Stimulated activated CD4-positive, alpha-beta T cell treated with anti-CD3 and anti-CD28 coated beads, Interleukin-2, amount 100 ng/mL, for 24 hours (primary cell): ENCODE data around the gene UNKL.

Source experiments
- DNase-seq, 2 donors: peaks; one replicate each; pipeline ENCODE4 v3.0.0-alpha.2; 2020

UNKL gene

DNA sequence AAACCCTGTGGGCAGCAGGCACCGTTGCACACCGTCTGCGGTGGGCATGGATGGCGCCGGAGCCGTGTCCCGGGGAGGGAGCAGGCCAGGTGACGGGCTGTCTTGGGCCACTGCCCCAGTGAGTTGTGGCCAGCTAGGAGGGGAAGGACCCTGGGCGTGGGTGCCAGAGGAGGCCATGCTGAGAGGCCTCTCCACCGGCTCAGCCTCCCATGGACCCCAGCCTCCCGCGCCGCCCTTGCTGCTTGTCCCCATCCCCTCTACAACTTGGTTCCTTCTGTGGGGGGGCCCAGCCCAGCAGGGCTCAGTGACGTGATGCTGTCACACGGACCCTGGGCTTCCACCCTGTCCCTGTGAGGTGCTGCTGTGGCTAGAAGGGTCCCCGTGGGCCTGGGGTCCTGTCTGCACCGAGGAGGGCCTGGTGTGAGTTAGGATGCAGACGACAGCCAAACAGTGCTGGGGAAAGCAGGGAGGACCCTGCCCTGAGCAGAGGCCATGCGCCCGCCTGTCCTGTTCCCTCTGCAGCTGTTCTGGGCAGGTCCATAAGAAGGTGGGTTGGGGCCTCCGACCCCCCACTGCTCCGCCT is 93.8 kb downstream of the UNKL start:
- no peak for DNase-seq

DNA sequence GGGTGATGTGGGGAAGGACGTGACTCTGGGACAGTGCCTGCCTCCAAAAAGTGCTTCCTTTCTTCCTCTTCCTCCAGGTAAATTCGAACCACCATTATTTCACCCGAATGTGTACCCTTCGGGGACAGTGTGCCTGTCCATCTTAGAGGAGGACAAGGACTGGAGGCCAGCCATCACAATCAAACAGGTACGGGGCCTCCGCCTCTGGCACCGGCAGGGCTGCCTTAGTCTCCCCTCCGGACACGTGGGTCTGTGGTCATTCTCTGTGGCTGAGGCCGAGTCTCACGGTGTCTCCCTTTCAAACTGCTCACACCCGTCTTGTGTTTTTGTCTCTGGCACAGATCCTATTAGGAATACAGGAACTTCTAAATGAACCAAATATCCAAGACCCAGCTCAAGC is 94.4 kb downstream of the UNKL start:
- no peak for DNase-seq

DNA sequence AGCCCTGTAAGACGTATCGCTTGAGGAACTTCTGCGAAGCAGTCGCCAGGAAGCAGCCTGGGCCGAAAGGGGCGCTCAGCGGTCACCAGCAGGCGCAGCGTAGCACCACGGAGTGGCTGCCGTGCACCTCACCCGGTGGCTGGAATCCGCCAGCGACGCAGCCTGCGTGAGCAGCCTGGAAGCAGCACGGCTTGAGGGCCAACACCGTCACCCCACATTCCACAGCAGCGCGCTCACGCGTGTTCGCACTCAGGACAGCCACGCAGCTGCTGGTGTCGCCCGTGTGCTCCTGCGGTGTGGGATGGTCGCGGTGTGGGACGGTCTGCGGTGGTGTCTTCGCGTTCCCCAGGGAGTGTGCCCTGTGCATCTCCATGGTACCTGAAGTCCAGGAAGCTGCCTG is 95.5 kb downstream of the UNKL start:
- no peak for DNase-seq

DNA sequence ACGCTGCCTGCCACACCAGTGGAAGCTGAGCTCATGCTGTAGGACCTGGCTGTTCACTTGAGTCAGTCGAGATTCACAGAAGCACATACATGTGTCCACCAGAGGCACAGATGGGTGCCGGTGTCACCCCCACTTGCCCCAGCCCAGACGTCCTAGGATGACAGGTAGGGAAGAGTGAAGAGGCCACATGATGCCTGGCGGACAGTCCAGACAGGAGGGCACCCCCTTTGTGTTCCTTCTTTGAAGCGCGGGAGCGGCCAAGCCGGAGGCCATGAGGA is 96.3 kb downstream of the UNKL start:
- no peak for DNase-seq

DNA sequence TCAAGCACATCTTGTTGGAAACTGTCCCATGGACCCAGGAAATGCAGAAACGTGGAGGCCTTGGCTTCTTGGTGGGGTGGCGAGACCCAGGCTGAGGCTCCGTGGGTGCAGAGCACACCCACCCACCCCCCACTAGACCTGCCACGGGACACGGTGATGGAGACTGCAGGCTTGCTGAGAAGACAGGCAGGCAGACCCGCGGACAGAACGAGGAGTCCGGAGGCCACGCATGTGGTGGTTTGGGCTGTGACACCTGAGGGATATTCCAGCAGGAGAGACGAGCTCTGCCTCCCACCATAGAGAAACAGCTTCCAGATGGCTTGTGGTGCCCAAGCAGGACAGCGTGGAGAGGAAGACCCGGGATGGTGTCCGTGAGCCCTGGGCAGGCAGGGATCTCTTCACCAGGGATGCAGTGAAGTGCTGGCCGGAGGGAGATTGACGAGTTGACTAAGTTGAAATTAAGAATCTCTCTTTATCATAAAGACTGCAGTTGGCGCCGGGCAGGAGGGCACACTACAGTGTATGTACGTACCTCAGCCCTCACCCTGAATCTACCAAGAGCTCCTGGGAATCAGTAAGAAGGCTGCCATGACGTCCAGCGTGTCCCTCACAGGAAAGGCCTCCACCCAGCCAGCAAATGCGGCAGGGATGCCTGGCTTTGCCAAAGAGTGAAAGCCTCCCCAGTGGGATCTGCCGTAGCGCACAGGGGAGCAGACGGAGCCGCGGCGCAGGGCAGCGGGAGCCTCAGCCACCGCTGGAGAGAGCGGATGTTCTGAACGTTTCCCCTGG is 96.8 kb downstream of the UNKL start:
- no peak for DNase-seq

DNA sequence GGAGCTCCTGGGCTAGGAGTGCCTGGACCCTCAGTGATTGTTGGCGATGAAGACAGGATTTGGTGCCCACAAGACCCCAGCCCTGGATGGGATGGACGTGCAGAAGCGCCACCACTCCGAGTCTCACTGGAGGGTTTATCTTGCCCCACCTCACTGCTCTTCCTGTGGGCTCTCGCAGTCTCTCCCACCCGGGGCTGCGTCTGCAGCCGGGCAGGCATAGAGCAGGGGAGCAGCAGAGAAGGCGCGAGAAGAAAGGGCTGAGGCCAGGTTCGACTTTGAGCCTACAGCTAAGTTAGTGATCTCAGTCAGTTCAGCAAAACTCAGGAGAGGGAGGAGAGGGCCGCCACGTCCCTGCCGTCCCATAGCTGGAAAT is 98.5 kb downstream of the UNKL start:
- no peak for DNase-seq

DNA sequence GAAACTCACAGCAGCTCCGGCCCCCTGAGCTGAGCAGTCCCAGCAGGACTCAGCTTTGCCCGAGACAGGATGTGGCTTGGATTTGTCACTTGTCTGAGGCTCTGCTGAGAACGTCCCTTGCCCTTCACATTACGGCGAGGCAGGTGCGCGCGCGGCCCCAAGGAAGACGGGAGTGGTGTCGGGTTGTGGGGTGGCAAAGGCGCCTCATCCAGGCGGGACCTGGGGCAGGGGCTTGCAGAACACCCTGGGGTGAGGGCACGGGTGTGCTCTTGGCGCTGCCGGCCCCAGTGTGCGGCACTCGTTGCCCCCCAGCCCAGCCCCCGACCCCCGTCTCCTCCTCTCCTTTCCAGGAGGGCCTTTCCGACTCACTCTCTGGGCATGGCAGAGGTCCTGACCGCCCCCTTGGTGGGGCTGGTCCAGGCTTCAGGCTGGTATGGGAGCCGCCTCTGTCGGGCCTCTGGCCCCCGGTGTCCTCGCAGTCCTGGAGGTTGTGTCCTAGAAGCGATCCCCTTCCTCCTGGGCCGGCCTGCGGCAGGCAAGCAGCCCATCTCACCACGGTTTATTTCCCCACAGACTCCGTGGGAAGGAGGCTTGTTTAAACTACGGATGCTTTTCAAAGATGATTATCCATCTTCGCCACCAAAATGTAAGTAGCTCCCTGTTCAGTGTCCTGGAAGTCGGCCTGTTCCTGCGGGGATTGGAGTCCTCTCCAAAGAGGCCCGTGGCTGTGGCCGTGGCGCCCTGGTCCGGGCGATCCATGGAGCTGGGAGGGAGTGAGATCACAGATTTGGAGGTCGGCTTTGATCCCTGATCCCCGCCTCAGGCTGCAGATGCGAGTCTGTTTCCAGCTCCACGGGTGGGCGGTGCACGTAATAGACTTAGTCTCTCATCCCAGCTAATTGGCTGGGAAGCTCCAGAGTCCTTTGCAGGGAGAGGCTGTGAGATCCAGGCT is 99.1 kb downstream of the UNKL start:
- no peak for DNase-seq

DNA sequence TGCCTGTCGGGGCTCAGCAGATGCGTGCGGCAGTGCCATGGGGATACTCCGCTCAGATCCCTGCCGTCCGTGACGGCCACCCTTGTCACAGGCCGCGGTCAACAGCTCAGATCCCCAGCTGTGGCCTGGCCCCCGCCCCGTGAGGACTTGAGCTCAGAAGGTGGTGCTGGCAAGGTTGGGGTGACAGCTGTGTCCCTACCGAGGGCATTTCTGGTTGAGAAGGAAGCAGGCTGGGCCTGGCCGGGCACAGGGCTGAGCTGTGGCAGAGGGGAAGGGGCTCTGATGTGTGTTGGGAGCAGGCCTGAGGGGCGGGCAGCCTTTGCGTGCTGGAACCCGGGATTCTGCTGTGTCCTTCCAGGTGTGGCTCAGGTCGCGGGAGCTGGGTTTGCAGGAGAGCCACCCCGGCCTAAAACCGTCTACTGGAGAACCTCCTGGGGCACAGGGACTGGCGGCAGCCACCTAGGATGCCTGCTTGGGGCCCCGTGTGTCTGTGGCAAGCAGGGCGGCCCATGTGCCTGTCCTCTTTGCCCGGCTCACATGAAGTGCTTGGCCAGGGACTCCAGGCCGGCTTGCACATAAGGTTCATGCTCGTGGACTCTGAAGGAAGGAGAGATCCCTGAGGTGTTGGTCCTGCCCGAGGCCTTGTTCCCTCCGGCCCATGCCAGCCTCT is 100.0 kb downstream of the UNKL start:
- no peak for DNase-seq

DNA sequence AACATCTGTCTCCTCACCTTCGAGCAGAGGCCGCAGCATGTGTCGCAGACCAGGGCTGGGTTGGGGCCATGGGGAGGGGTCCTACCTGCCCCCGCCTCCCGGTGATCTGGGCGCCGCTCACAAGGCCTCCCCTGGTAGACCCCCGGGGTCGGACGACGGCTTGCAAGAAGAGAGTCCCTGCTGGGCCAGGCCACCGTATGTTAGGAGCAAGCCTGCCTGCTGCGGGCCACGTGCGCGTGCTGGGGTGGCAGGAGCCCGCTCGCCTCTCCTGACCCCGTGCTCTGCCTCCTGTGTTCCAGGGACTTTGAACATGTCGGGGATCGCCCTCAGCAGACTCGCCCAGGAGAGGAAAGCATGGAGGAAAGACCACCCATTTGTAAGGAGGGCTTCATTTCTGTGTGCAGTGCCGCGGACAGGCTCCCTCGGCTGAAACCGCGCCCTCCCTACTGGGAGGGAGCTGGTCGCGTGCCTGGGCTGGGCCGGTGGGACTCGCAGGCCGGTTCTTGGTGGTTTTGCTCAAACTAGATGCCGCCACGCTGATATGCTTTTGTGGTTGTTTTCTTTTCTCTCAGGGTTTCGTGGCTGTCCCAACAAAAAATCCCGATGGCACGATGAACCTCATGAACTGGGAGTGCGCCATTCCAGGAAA is 100.7 kb downstream of the UNKL start:
- no peak for DNase-seq
